ENCODE data around the gene C20orf204. TPM values are rescaled to one million over a fixed set of nuclear protein-coding genes. Genes with fewer than 3 reads are reported as not detected.
A peak's percentile ranks its signal among the peaks of the same experiment; 100 is the strongest.

C20orf204 gene
- total and polyA plus RNA-seq, 2 of the 8 experiments (the other 6 are each of a cell fraction or from before 2014, with no cell fraction given) = 0.39 to 0.52 TPM

GRCh38 chr20:64064145-64064698 lies 28.2 kb downstream of the C20orf204 start:
- H3K79me1 ChIP-seq (ENCODE audit: low read depth, low read length) = no peaks in the 10 kb centered on the region
- H2BK120ac ChIP-seq (replicated peaks; ENCODE audit: low read depth, low read length) = no peak overlapping the region
- POLR2A ChIA-PET (ENCODE audit: partially characterized antibody) = interaction anchor here (4.5 kb wide), 1 partner anchor 14 kb away, joined by 27 read pairs; the partner anchor contains the start of genes OPRL1 and RGS19
- no peaks in the 10 kb centered on the region for H3K36me3 ChIP-seq (ENCODE audit: control insufficient read depth in 2 of 4, insufficient read depth in 4 of 4, low read length in 3 of 4)
- H3K14ac ChIP-seq (ENCODE audit: insufficient read length) = no peak overlapping the region
- FAIRE-seq = no peak
- H3K9ac ChIP-seq (replicated peaks in 1 of 4; ENCODE audit: extremely low read depth in 1 of 4, low read depth in 3 of 4, low read length in 3 of 4) = no peak overlapping the region
- TF ChIP-seq BACH1 (IDR thresholded peaks at IDR 0.05; ENCODE audit: low read length) (no peak), USF2 (IDR thresholded peaks at IDR 0.05; ENCODE audit: low read length) (no peak), TAF7 (optimal IDR thresholded peaks at IDR 0.05; ENCODE audit: borderline replicate concordance, low read depth, low read length) (no peak), GABPA (IDR thresholded peaks at IDR 0.05; ENCODE audit: borderline replicate concordance, insufficient read depth, low read length) (no peak), TAF1 (IDR thresholded peaks at IDR 0.05; ENCODE audit: low read depth, low read length) (no peak), E2F6 (IDR thresholded peaks at IDR 0.05) (no peak), PHF8 (conservative IDR thresholded peaks at IDR 0.05; ENCODE audit: low read depth, low read length) (no peak)
- peaks cover 2% of the 10 kb centered on the region; the same call in 1 of the 2 replicates for H3K23me2 ChIP-seq (ENCODE audit: low read depth, low read length)
- 71% methylated on average over 12 of the region's 12 CpGs; no CpG with 5 or more reads in 1 of the 2 experiments for WGBS, 2 experiments (ENCODE audit: extremely low coverage in 1 of 2, insufficient coverage in 1 of 2, insufficient read length in 1 of 2, insufficient replicate concordance in 2 of 2, low coverage in 1 of 2, low lambda C conversion rate in 2 of 2, missing lambda C conversion rate in 1 of 2)
- H2BK20ac ChIP-seq (ENCODE audit: low read length) = no peak overlapping the region
- no peak overlapping the region for H3K27ac ChIP-seq (ENCODE audit: low read depth, low read length)
- no peak overlapping the region for H4K91ac ChIP-seq (replicated peaks; ENCODE audit: insufficient read length, low read length)
- H2AK5ac ChIP-seq (ENCODE audit: low read depth, low read length) = no peak overlapping the region
- H2AFZ ChIP-seq (ENCODE audit: low read length) = no peak overlapping the region
- H2BK15ac ChIP-seq (ENCODE audit: low read length) = peak overlapping the region; percentile 29; the same call in 1 of the 2 replicates
- peaks cover 3 to 15% (median 9%) of the 10 kb centered on the region in 4 experiments for H3K4me1 ChIP-seq (replicated peaks in 1 of 4; ENCODE audit: control insufficient read depth in 3 of 4, insufficient read depth in 4 of 4, low read length in 3 of 4)
- no peak overlapping the region for H4K5ac ChIP-seq (ENCODE audit: insufficient read length, low read depth, low read length)
- H3K4me3 ChIP-seq (ENCODE audit: extremely low read depth in 1 of 4, insufficient read depth in 2 of 4, low read depth in 3 of 4, low read length in 4 of 4) = peak overlapping the region; percentile 66 to 81 (median 72); a peak in 6 of 8 replicates
- H3K79me2 ChIP-seq (ENCODE audit: control insufficient read depth in 1 of 2, insufficient read depth in 2 of 2, low read length in 2 of 2) = no peaks in the 10 kb centered on the region
- no peak overlapping the region for H2BK12ac ChIP-seq (ENCODE audit: low read depth, low read length)
- peaks cover 2 to 6% of the 10 kb centered on the region in 2 experiments for H4K20me1 ChIP-seq (replicated peaks in 1 of 2; ENCODE audit: control insufficient read depth in 1 of 2, insufficient read depth in 2 of 2, low read length in 2 of 2)
- peak overlapping the region; percentile 60 to 83 for H3K4me2 ChIP-seq (ENCODE audit: insufficient read depth in 1 of 2, low read depth in 2 of 2, low read length in 2 of 2)
- H3K56ac ChIP-seq (replicated peaks; ENCODE audit: insufficient read length, low read depth, low read length) = no peak overlapping the region
- no peaks in the 10 kb centered on the region for H3K9me3 ChIP-seq (ENCODE audit: insufficient read depth in 2 of 2, low read depth in 1 of 2, low read length in 1 of 2)
- no peak overlapping the region for H3K4ac ChIP-seq (replicated peaks; ENCODE audit: insufficient read length, low read depth, low read length)
- H4K8ac ChIP-seq (ENCODE audit: extremely low read depth, insufficient read depth, low read length) = no peak overlapping the region
- no peaks in the 10 kb centered on the region; a peak in 2 of 7 replicates for H3K27me3 ChIP-seq (replicated peaks in 1 of 4; ENCODE audit: control insufficient read depth in 3 of 4, extremely low read depth in 1 of 4, insufficient read depth in 3 of 4, low read length in 3 of 4)
- H2BK5ac ChIP-seq (ENCODE audit: low read depth, low read length) = no peak overlapping the region; the same call in 1 of the 2 replicates
- CTCF ChIA-PET (ENCODE audit: partially characterized antibody) = interaction anchor here (0.7 to 1.6 kb wide), 5 partner anchors 10 to 89 kb away, joined by 3 to 5 read pairs (median 4); no protein-coding TSS in a partner anchor
- no peak overlapping the region for H3K18ac ChIP-seq (ENCODE audit: extremely low read depth, low read length)
- no peak for DNase-seq (ENCODE audit: low read depth in 1 of 2, low spot score in 2 of 2)
- no peak overlapping the region for H3K23ac ChIP-seq (ENCODE audit: insufficient read length)
